HCT116 (cell line): ENCODE data around the gene CDH1.

Experiments
- CEBPB ChIP-seq: IDR thresholded peaks from 2 replicates; pipeline ENCODE4 v1.6.1; 2012; ENCODE audit warnings: low read depth
- EZH2 ChIP-seq: fragments of 200-600 bp; sonication (generic); IDR thresholded peaks from 2 replicates; pipeline ENCODE4 v1.6.1; 2017; ENCODE audit warnings: antibody characterized with exemption, mixed run types
- JUND ChIP-seq: IDR thresholded peaks from 2 replicates; pipeline ENCODE4 v1.6.1; 2012
- POLR2A ChIP-seq: IDR thresholded peaks from 2 replicates; pipeline ENCODE4 v1.7.0; 2011; ENCODE audit warnings: borderline replicate concordance; ENCODE audit not compliant: insufficient read depth, insufficient read length; ENCODE audit errors: extremely low read depth
- POLR2AphosphoS5 ChIP-seq: IDR thresholded peaks from 2 replicates; pipeline ENCODE4 v1.6.1; 2011; ENCODE audit warnings: mild to moderate bottlenecking, low read depth, low read length, moderate library complexity
- RAD21 ChIP-seq: IDR thresholded peaks from 2 replicates; pipeline ENCODE4 v1.6.1; 2012; ENCODE audit warnings: low read depth, mild to moderate bottlenecking
- SIN3A ChIP-seq: IDR thresholded peaks from 2 replicates; pipeline ENCODE4 v1.6.1; 2012; ENCODE audit warnings: low read depth
- TCF7L2 ChIP-seq: IDR thresholded peaks from 2 replicates; pipeline ENCODE4 v1.7.0; 2011; ENCODE audit warnings: borderline replicate concordance, inconsistent platforms; ENCODE audit not compliant: insufficient read depth, insufficient read length; ENCODE audit errors: extremely low read depth
- YY1 ChIP-seq: IDR thresholded peaks from 2 replicates; pipeline ENCODE4 v1.6.1; 2011; ENCODE audit warnings: low read length, low read depth, moderate library complexity, mild to moderate bottlenecking; ENCODE audit not compliant: insufficient replicate concordance; ENCODE audit errors: extremely low read depth
- ZNF274 ChIP-seq: fragments of 200-500 bp; sonication (Bioruptor generic); IDR thresholded peaks from 2 replicates; pipeline ENCODE4 v1.6.1; 2014; ENCODE audit warnings: mild to moderate bottlenecking, low read depth, low read length, inconsistent platforms
- TF ChIP-seq, protein P1 (sequence below), 3 experiments: fragments of 200-600 bp in 1 of 3; sonication (generic) in 1 of 3; IDR thresholded peaks in 2 of 3; conservative IDR thresholded peaks in 1 of 3; 2 replicates each; pipeline ENCODE4 v1.5.1; 2012 to 2017; ENCODE audit warnings: low read depth in 2 of 3, low read length in 2 of 3, antibody characterized with exemption in 1 of 3, borderline replicate concordance in 1 of 3, control low read depth in 1 of 3, mild to moderate bottlenecking in 1 of 3, mixed read lengths in 1 of 3, mixed run types in 1 of 3, moderate library complexity in 1 of 3; ENCODE audit not compliant: insufficient read depth in 1 of 3
- TF ChIP-seq, protein P2 (sequence below): IDR thresholded peaks from 2 replicates; pipeline ENCODE4 v1.6.1; 2012
- TF ChIP-seq, protein P3 (sequence below): IDR thresholded peaks from 2 replicates; pipeline ENCODE4 v1.6.1; 2012
- TF ChIP-seq, protein P4 (sequence below): IDR thresholded peaks from 2 replicates; pipeline ENCODE4 v1.6.1; 2012; ENCODE audit warnings: low read depth

DNA sequence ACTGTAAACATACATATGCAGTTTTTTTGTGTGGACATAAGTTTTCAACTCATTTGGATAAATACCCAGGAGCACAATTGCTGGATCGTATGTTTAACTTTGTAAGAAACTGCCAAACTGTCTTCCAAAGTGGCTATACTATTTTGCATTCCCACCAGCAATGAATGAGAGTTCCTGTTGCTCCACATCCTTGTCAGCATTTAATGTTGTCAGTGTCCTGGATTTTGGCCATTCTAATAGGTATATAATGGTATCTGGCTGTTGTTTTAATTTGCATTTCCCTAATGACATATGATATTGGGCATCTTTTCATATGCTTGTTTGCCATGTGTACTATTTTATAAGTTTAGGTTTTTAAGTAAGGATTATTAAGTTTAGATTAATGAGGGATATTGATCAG lies 120.4 kb downstream of the CDH1 start:
- TF ChIP-seq CEBPB (no peak), RAD21 (no peak), YY1 (no peak), POLR2AphosphoS5 (no peak), EZH2 (no peak), JUND (no peak), POLR2A (no peak), TCF7L2 (no peak), SIN3A (no peak), ZNF274 (no peak)
- TF ChIP-seq, protein P1, sequence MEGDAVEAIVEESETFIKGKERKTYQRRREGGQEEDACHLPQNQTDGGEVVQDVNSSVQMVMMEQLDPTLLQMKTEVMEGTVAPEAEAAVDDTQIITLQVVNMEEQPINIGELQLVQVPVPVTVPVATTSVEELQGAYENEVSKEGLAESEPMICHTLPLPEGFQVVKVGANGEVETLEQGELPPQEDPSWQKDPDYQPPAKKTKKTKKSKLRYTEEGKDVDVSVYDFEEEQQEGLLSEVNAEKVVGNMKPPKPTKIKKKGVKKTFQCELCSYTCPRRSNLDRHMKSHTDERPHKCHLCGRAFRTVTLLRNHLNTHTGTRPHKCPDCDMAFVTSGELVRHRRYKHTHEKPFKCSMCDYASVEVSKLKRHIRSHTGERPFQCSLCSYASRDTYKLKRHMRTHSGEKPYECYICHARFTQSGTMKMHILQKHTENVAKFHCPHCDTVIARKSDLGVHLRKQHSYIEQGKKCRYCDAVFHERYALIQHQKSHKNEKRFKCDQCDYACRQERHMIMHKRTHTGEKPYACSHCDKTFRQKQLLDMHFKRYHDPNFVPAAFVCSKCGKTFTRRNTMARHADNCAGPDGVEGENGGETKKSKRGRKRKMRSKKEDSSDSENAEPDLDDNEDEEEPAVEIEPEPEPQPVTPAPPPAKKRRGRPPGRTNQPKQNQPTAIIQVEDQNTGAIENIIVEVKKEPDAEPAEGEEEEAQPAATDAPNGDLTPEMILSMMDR (IDR thresholded peaks at IDR 0.05 in 2 of 3, conservative IDR thresholded peaks at IDR 0.05 in 1 of 3; ENCODE audit: borderline replicate concordance in 1 of 3, insufficient read depth in 1 of 3, low read depth in 2 of 3, low read length in 2 of 3): no peak
- TF ChIP-seq, protein P2, sequence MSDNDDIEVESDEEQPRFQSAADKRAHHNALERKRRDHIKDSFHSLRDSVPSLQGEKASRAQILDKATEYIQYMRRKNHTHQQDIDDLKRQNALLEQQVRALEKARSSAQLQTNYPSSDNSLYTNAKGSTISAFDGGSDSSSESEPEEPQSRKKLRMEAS: no peak
- TF ChIP-seq, protein P3, sequence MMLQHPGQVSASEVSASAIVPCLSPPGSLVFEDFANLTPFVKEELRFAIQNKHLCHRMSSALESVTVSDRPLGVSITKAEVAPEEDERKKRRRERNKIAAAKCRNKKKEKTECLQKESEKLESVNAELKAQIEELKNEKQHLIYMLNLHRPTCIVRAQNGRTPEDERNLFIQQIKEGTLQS: no peak
- TF ChIP-seq, protein P4, sequence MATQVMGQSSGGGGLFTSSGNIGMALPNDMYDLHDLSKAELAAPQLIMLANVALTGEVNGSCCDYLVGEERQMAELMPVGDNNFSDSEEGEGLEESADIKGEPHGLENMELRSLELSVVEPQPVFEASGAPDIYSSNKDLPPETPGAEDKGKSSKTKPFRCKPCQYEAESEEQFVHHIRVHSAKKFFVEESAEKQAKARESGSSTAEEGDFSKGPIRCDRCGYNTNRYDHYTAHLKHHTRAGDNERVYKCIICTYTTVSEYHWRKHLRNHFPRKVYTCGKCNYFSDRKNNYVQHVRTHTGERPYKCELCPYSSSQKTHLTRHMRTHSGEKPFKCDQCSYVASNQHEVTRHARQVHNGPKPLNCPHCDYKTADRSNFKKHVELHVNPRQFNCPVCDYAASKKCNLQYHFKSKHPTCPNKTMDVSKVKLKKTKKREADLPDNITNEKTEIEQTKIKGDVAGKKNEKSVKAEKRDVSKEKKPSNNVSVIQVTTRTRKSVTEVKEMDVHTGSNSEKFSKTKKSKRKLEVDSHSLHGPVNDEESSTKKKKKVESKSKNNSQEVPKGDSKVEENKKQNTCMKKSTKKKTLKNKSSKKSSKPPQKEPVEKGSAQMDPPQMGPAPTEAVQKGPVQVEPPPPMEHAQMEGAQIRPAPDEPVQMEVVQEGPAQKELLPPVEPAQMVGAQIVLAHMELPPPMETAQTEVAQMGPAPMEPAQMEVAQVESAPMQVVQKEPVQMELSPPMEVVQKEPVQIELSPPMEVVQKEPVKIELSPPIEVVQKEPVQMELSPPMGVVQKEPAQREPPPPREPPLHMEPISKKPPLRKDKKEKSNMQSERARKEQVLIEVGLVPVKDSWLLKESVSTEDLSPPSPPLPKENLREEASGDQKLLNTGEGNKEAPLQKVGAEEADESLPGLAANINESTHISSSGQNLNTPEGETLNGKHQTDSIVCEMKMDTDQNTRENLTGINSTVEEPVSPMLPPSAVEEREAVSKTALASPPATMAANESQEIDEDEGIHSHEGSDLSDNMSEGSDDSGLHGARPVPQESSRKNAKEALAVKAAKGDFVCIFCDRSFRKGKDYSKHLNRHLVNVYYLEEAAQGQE: no peak
